Osteoblast (primary cell): ENCODE data around the gene PRCC. TPM values are rescaled to one million over a fixed set of nuclear protein-coding genes. Genes with fewer than 3 reads are reported as not detected.

Source experiments
- DNase-seq: peaks from one replicate; pipeline ENCODE4 v3.0.0; 2011; ENCODE audit warnings: low spot score, mixed read lengths; ENCODE audit not compliant: insufficient read length; ENCODE audit errors: missing footprints
- H2AFZ ChIP-seq: 2 replicates; pipeline ENCODE4 v1.6.0; 2011; ENCODE audit warnings: mild to moderate bottlenecking, low read length
- H3K27ac ChIP-seq: 2 replicates; pipeline ENCODE4 v1.5.1; 2011; ENCODE audit warnings: mild to moderate bottlenecking, low read depth, low read length, moderate library complexity
- H3K27me3 ChIP-seq: 2 replicates; pipeline ENCODE4 v1.6.0; 2012; ENCODE audit warnings: mild to moderate bottlenecking, control low read depth, inconsistent platforms, low read length, moderate library complexity; ENCODE audit not compliant: insufficient read depth
- H3K36me3 ChIP-seq: 2 replicates; pipeline ENCODE4 v1.5.1; 2011; ENCODE audit warnings: mild to moderate bottlenecking, low read length, control low read depth, moderate library complexity; ENCODE audit not compliant: insufficient read depth
- H3K4me1 ChIP-seq: 2 replicates; pipeline ENCODE4 v1.5.1; 2011; ENCODE audit warnings: mild to moderate bottlenecking, low read length, control low read depth, moderate library complexity; ENCODE audit not compliant: insufficient read depth
- H3K4me2 ChIP-seq: 2 replicates; pipeline ENCODE4 v1.6.0; 2011; ENCODE audit warnings: mild to moderate bottlenecking, low read length; ENCODE audit not compliant: insufficient read depth
- H3K4me3 ChIP-seq: fragments of 200-600 bp; sonication (generic); 3 replicates; pipeline ENCODE4 v1.5.1; 2012; ENCODE audit warnings: mild to moderate bottlenecking, low read length, inconsistent platforms; ENCODE audit not compliant: insufficient read depth
- H3K79me2 ChIP-seq: 2 replicates; pipeline ENCODE4 v1.6.0; 2012; ENCODE audit warnings: mild to moderate bottlenecking, low read length, control low read depth, inconsistent platforms; ENCODE audit not compliant: insufficient read depth
- H3K9me3 ChIP-seq: 2 replicates; pipeline ENCODE4 v1.5.1; 2011; ENCODE audit warnings: low read depth, low read length, control low read depth
- H4K20me1 ChIP-seq: 2 replicates; pipeline ENCODE4 v1.6.0; 2012; ENCODE audit warnings: mild to moderate bottlenecking, low read length, control low read depth; ENCODE audit not compliant: insufficient read depth
- CTCF ChIP-seq: IDR thresholded peaks from 2 replicates; pipeline ENCODE4 v1.5.1; 2011; ENCODE audit warnings: mild to moderate bottlenecking, low read depth, low read length, moderate library complexity; ENCODE audit errors: extremely low read depth
- total RNA-seq: library from RNA; depleted of rRNA; stranded (reverse); fragments of >200 nt; gene quantifications from 2 replicates; pipeline ENCODE4 v1.2.3, GENCODE V29; 2012

The PRCC gene
- total RNA-seq, 1 donor: 22.8 TPM

DNA sequence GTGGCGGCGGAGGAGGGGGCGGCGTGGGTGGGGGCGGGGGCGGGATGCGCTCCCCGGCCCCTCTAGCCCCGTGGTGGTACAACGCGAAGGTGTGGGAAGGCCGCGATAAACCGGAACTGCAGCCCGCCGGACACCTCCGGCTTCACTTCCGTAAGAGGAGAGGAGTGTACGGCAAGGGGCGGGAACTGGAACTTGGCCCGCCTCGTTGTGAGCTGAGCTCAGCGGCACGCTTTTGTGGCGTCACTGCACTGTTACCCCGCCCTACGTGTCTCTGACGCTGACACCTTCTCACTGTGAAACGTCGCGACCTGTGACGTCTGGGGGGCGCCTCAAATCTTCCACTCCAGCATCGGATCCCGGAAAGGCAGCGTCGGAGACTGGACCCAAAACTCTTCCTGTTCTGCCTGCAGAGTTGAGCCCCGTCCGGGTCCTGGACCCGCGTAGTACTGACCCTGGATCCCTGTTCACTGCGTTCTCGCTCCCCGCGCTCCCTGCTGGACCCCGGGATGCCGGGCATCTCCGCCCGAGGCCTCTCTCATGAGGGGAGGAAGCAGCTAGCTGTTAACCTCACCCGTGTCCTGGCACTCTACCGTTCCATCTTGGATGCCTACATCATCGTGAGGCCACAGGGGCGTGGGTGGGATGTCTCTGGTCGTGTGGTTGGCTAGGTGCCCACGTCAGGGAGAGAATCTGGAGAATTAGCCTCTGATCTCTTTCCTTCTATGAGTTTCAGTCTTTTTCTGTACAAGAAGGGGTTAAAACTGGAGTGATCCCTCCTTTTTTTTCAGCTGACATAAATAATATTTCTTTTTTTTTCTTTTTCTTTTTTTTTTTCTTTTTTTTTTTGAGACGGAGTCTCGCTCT lies 38.5 kb upstream of the PRCC start, which contains the start of gene ISG20L2:
Gene ISG20L2, minus strand, starts transcription at position 168 of the 864 bp plus-strand sequence. CDS start 1,114 bp downstream, outside the sequence.
- Histone ChIP-seq H3K27me3 (no peaks in the 10 kb centered on the region), H3K79me2 (peaks cover 57% of the 10 kb centered on the region), H3K4me3 (peak within 1 kb of the TSS; percentile 82), H3K4me2 (peak within 1 kb of the TSS; percentile 98), H3K36me3 (peaks cover 24% of the 10 kb centered on the region), H4K20me1 (peaks cover 37% of the 10 kb centered on the region), H3K4me1 (peaks cover 38% of the 10 kb centered on the region), H2AFZ (peak within 1 kb of the TSS; percentile 92), H3K9me3 (no peaks in the 10 kb centered on the region), H3K27ac (peak within 1 kb of the TSS; percentile 100)
- no peak for TF ChIP-seq CTCF
- peak; percentile 98 for DNase-seq

GRCh38 chr1:156733989-156734584 lies 33.2 kb upstream of the PRCC start:
- H3K9me3 ChIP-seq: no peaks in the 10 kb centered on the region
- no peak overlapping the region for H3K27ac ChIP-seq
- no peaks in the 10 kb centered on the region for H3K27me3 ChIP-seq
- no peak for DNase-seq
- H2AFZ ChIP-seq: no peak overlapping the region
- TF ChIP-seq CTCF: no peak
- no peaks in the 10 kb centered on the region for H4K20me1 ChIP-seq
- H3K4me2 ChIP-seq: no peak overlapping the region
- peaks cover 32% of the 10 kb centered on the region for H3K36me3 ChIP-seq
- H3K4me3 ChIP-seq: no peak overlapping the region
- peaks cover 6% of the 10 kb centered on the region for H3K4me1 ChIP-seq
- peaks cover 14% of the 10 kb centered on the region for H3K79me2 ChIP-seq

GRCh38 chr1:156738407-156738806 lies 28.9 kb upstream of the PRCC start:
- H3K4me1 ChIP-seq: peaks cover 12% of the 10 kb centered on the region
- no peak overlapping the region for H3K4me3 ChIP-seq
- H3K9me3 ChIP-seq: no peaks in the 10 kb centered on the region
- no peak for DNase-seq
- H3K27ac ChIP-seq: no peak overlapping the region
- H3K36me3 ChIP-seq: peaks cover 53% of the 10 kb centered on the region
- peaks cover 27% of the 10 kb centered on the region for H3K79me2 ChIP-seq
- no peak for TF ChIP-seq CTCF
- no peaks in the 10 kb centered on the region for H4K20me1 ChIP-seq
- H3K4me2 ChIP-seq: no peak overlapping the region
- H3K27me3 ChIP-seq: no peaks in the 10 kb centered on the region
- H2AFZ ChIP-seq: no peak overlapping the region

GRCh38 chr1:156738916-156739315 lies 28.4 kb upstream of the PRCC start:
- TF ChIP-seq CTCF: no peak
- Histone ChIP-seq H2AFZ (no peak overlapping the region), H4K20me1 (no peaks in the 10 kb centered on the region), H3K4me1 (peaks cover 12% of the 10 kb centered on the region), H3K27me3 (no peaks in the 10 kb centered on the region), H3K79me2 (peaks cover 30% of the 10 kb centered on the region), H3K36me3 (peaks cover 54% of the 10 kb centered on the region), H3K4me2 (no peak overlapping the region), H3K4me3 (no peak overlapping the region), H3K9me3 (no peaks in the 10 kb centered on the region), H3K27ac (no peak overlapping the region)
- DNase-seq: no peak
